Hypothalamus (tissue), 51 donors: ENCODE measurements around the gene KRT36.

Source experiments
- DNase-seq, 51 donors: peaks; one replicate each; lab custom pipeline; 2025; lab: John Stamatoyannopoulos, UW

Gene KRT36

GRCh38 chr17:41489531-41489930, at the start of gene KRT36:
KRT36 (minus strand) TSS chr17:41489910; CDS start chr17:41489864, 46 bp downstream.
- no peak for DNase-seq

- DNase-seq = no peak
Measured at GRCh38 chr17:41539071-41539492, 49.4 kb upstream of the KRT36 start.

GRCh38 chr17:41538565-41538991, 48.9 kb upstream of the KRT36 start:
- DNase-seq = no peak

GRCh38 chr17:41537990-41538389, 48.3 kb upstream of the KRT36 start:
- no peak for DNase-seq

GRCh38 chr17:41537614-41537954, 47.9 kb upstream of the KRT36 start:
- DNase-seq = no peak

- DNase-seq = no peak
Measured at GRCh38 chr17:41536741-41537613, 47.3 kb upstream of the KRT36 start.

GRCh38 chr17:41535764-41536481, 46.2 kb upstream of the KRT36 start:
- DNase-seq = no peak

GRCh38 chr17:41534899-41535546, 45.3 kb upstream of the KRT36 start:
- no peak for DNase-seq

GRCh38 chr17:41533613-41534012, 43.9 kb upstream of the KRT36 start:
- no peak for DNase-seq

- DNase-seq = no peak
Measured at GRCh38 chr17:41532947-41533570, 43.3 kb upstream of the KRT36 start.

- DNase-seq = no peak
Measured at GRCh38 chr17:41531993-41532392, 42.3 kb upstream of the KRT36 start.

GRCh38 chr17:41530062-41531048, 40.6 kb upstream of the KRT36 start:
- no peak for DNase-seq

GRCh38 chr17:41529491-41529915, 39.8 kb upstream of the KRT36 start:
- DNase-seq = no peak

- no peak for DNase-seq
Measured at GRCh38 chr17:41528959-41529353, 39.2 kb upstream of the KRT36 start.

GRCh38 chr17:41527063-41528023, 37.6 kb upstream of the KRT36 start:
- no peak for DNase-seq

- DNase-seq = no peak
Measured at GRCh38 chr17:41524261-41524660, 34.6 kb upstream of the KRT36 start.

- DNase-seq = no peak
Measured at GRCh38 chr17:41523787-41524186, 34.1 kb upstream of the KRT36 start.

- DNase-seq = no peak
Measured at GRCh38 chr17:41523225-41523593, 33.5 kb upstream of the KRT36 start.
